KMS-11 (cell line): ENCODE measurements around the gene TAF10.

Experiments used
- H2AFZ ChIP-seq: fragments of 200-600 bp; sonication (generic); 2 replicates; pipeline ENCODE4 v1.6.1; 2016; ENCODE audit warnings: antibody characterized with exemption, mixed run types, low read depth
- H3K27ac ChIP-seq: fragments of 200-600 bp; sonication (generic); 2 replicates; pipeline ENCODE4 v1.6.1; 2016; ENCODE audit warnings: mild to moderate bottlenecking, mixed run types
- H3K27me3 ChIP-seq: fragments of 200-600 bp; sonication (generic); 2 replicates; pipeline ENCODE4 v1.6.1; 2017; ENCODE audit warnings: mild to moderate bottlenecking, low read depth, mixed run types, moderate library complexity; ENCODE audit not compliant: insufficient read depth
- H3K36me3 ChIP-seq: fragments of 200-600 bp; sonication (generic); 2 replicates; pipeline ENCODE4 v1.6.1; 2017; ENCODE audit warnings: mild to moderate bottlenecking, mixed run types; ENCODE audit not compliant: insufficient read depth
- H3K4me1 ChIP-seq: fragments of 200-600 bp; sonication (generic); 2 replicates; pipeline ENCODE4 v1.6.1; 2016; ENCODE audit warnings: mild to moderate bottlenecking, low read depth, mixed run types; ENCODE audit not compliant: poor library complexity, severe bottlenecking
- H3K4me2 ChIP-seq: fragments of 200-600 bp; sonication (generic); 2 replicates; pipeline ENCODE4 v1.7.0; 2016; ENCODE audit warnings: mild to moderate bottlenecking, mixed run types
- H3K4me3 ChIP-seq: fragments of 200-600 bp; sonication (generic); IDR thresholded peaks from 2 replicates; pipeline ENCODE4 v1.6.1; 2017; ENCODE audit warnings: low read depth, low read length, mixed read lengths; ENCODE audit not compliant: insufficient read depth
- H3K79me2 ChIP-seq: fragments of 200-600 bp; sonication (generic); 2 replicates; pipeline ENCODE4 v1.6.1; 2016; ENCODE audit warnings: low read depth, mixed run types; ENCODE audit not compliant: insufficient read depth
- H3K9ac ChIP-seq: fragments of 200-600 bp; sonication (generic); 2 replicates; pipeline ENCODE4 v1.6.1; 2016; ENCODE audit warnings: mild to moderate bottlenecking, mixed run types
- H4K20me1 ChIP-seq: fragments of 200-600 bp; sonication (generic); 2 replicates; pipeline ENCODE4 v1.6.1; 2016; ENCODE audit warnings: mild to moderate bottlenecking, mixed run types; ENCODE audit not compliant: insufficient read depth
- TF ChIP-seq, protein P1 (sequence below): fragments of 200-600 bp; sonication (generic); conservative IDR thresholded peaks from 2 replicates; pipeline ENCODE4 v1.6.1; 2017; ENCODE audit warnings: low read depth, mild to moderate bottlenecking, antibody characterized with exemption, low read length, moderate library complexity, mixed read lengths

Gene TAF10

DNA sequence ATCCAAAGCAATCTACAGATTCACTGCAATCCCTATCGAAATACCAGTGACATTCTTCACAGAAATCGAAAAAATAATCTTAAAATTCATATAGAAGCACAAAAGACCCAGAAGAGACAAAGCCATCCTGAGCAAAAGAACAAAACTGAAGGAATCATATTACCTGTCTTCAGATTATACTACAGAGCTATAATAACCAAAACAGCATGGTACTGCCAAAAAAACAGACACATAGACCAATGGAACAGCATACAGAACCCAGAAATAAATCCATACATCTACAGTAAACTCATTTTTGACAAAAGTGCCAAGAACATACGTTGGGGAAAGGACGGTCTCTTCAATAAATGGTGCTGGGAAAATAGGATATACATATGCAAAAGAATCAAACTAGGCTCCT lies 27.5 kb downstream of the TAF10 start:
- Histone ChIP-seq H3K4me3 (no peak overlapping the region), H2AFZ (no peak overlapping the region), H4K20me1 (no peaks in the 10 kb centered on the region), H3K4me2 (no peak overlapping the region), H3K27me3 (no peaks in the 10 kb centered on the region), H3K4me1 (no peaks in the 10 kb centered on the region), H3K9ac (no peak overlapping the region), H3K79me2 (no peaks in the 10 kb centered on the region), H3K27ac (no peak overlapping the region), H3K36me3 (no peaks in the 10 kb centered on the region)
- TF ChIP-seq, protein P1, sequence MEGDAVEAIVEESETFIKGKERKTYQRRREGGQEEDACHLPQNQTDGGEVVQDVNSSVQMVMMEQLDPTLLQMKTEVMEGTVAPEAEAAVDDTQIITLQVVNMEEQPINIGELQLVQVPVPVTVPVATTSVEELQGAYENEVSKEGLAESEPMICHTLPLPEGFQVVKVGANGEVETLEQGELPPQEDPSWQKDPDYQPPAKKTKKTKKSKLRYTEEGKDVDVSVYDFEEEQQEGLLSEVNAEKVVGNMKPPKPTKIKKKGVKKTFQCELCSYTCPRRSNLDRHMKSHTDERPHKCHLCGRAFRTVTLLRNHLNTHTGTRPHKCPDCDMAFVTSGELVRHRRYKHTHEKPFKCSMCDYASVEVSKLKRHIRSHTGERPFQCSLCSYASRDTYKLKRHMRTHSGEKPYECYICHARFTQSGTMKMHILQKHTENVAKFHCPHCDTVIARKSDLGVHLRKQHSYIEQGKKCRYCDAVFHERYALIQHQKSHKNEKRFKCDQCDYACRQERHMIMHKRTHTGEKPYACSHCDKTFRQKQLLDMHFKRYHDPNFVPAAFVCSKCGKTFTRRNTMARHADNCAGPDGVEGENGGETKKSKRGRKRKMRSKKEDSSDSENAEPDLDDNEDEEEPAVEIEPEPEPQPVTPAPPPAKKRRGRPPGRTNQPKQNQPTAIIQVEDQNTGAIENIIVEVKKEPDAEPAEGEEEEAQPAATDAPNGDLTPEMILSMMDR = no peak

DNA sequence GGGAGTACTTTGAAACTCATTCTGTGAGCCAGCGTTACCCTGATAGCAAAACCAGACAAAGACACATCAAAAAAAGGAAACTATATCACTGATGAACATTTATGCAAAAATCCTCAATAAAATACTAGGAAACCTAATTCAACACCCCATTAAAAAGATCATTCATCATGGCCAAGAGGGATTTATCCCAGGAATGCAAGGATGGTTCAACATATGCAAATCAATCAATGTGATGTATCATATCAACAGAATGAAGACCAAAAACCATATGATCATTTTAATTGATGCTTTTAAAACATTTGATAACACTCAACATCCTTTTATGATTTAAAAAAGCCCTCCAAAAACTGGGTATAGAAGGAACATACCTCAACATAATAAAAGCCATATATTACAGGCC lies 28.4 kb downstream of the TAF10 start:
- Histone ChIP-seq H3K4me3 (no peak overlapping the region), H3K27ac (no peak overlapping the region), H3K27me3 (no peaks in the 10 kb centered on the region), H3K36me3 (no peaks in the 10 kb centered on the region), H3K9ac (no peak overlapping the region), H4K20me1 (no peaks in the 10 kb centered on the region), H3K4me2 (no peak overlapping the region), H3K79me2 (no peaks in the 10 kb centered on the region), H2AFZ (no peak overlapping the region), H3K4me1 (no peaks in the 10 kb centered on the region)
- TF ChIP-seq, protein P1 = no peak

DNA sequence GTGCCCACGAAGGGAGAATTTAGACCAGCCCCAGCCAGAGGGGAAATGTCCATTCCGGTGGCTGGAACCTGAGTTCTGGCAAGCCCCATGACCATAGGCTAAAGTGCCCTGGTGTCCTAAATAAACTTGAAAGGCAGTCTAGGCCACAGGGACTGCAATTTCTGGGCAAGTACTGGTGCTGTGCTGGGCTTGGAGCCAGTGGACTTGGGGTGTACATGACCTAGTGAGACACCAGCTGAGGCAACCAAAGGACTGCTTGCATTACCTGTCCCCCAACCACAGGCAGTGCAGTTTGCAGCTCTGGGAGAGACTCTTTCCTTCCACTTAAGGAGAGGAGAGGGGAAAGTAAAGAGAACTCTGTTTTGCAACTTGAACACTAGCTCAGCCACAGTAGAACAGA lies 32.3 kb downstream of the TAF10 start:
- H3K27ac ChIP-seq = no peak overlapping the region
- no peaks in the 10 kb centered on the region for H3K36me3 ChIP-seq
- TF ChIP-seq, protein P1 = no peak
- H3K4me1 ChIP-seq = peaks cover 4% of the 10 kb centered on the region
- no peaks in the 10 kb centered on the region for H4K20me1 ChIP-seq
- H3K27me3 ChIP-seq = no peaks in the 10 kb centered on the region
- no peak overlapping the region for H3K4me2 ChIP-seq
- H3K4me3 ChIP-seq = no peak overlapping the region
- H3K79me2 ChIP-seq = no peaks in the 10 kb centered on the region
- no peak overlapping the region for H3K9ac ChIP-seq
- H2AFZ ChIP-seq = no peak overlapping the region

DNA sequence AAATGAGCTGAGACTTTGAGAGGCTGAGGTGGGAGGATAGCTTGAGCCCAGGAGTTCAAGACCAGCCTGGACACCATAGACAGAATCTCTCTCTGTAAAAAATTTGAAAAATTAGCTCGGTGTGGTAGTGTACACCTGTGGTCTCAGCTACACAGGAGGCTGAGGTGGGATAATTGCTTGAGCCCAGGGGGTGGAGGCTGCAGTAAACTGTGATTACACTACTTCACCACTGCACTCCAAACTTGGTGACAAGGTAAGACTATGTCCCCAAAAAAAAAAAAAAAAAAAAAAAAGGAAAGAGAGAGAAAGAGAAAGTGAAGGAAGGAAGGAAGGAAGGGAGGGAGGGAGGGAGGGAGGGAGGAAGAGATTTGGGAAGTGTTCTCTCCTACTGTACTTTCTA lies 33.9 kb downstream of the TAF10 start:
- TF ChIP-seq, protein P1 = no peak
- Histone ChIP-seq H3K36me3 (no peaks in the 10 kb centered on the region), H3K4me3 (no peak overlapping the region)

More for the DNA sequence above, 33.9 kb downstream of the TAF10 start:
- H3K27ac ChIP-seq = no peak overlapping the region
- H3K4me2 ChIP-seq = no peak overlapping the region
- H3K27me3 ChIP-seq = no peaks in the 10 kb centered on the region
- H2AFZ ChIP-seq = no peak overlapping the region
- H3K9ac ChIP-seq = no peak overlapping the region
- peaks cover 4% of the 10 kb centered on the region for H3K4me1 ChIP-seq
- H3K79me2 ChIP-seq = no peaks in the 10 kb centered on the region
- no peaks in the 10 kb centered on the region for H4K20me1 ChIP-seq
